Ovary (tissue), 3 donors: ENCODE results near the gene ASMTL.

Source experiments
- POLR2A ChIP-seq: fragments of 450-650 bp; IDR thresholded peaks from one replicate; pipeline ENCODE4 v1.6.1; 2017; ENCODE audit warnings: antibody characterized with exemption, mild to moderate bottlenecking, moderate library complexity
- TF ChIP-seq, protein P1 (sequence below), 3 donors: fragments of 450-650 bp in 2 of 3; fragments of 200-600 bp in 1 of 3; IDR thresholded peaks; one replicate each; pipeline versions ENCODE4 v1.5.1 to v1.8.0; 2016 to 2022; ENCODE audit warnings: antibody characterized with exemption in 3 of 3, mild to moderate bottlenecking in 1 of 3
- donor health status: DM: no; HTN: no; CAD: no.

DNA sequence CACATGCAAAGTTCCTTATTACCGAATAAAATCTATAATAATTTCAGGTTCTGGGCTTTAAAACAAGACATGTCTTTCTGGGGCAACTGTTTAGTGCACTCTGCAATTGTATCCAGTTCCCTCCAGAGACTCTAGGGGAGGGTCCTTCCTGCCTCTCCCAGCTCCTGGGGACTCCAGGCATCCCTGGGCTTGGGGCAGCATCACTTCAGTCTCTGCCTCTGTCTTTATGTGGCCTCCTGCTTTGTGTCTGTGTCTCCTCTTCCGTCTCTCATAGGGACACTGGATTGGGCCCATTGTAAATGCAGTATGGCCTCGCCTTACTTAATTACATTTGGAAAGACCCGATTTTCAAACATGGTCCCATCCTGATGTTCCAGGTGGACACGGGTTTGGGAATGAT, 10.9 kb upstream of the ASMTL start:
- no peak for TF ChIP-seq POLR2A
- TF ChIP-seq, protein P1, sequence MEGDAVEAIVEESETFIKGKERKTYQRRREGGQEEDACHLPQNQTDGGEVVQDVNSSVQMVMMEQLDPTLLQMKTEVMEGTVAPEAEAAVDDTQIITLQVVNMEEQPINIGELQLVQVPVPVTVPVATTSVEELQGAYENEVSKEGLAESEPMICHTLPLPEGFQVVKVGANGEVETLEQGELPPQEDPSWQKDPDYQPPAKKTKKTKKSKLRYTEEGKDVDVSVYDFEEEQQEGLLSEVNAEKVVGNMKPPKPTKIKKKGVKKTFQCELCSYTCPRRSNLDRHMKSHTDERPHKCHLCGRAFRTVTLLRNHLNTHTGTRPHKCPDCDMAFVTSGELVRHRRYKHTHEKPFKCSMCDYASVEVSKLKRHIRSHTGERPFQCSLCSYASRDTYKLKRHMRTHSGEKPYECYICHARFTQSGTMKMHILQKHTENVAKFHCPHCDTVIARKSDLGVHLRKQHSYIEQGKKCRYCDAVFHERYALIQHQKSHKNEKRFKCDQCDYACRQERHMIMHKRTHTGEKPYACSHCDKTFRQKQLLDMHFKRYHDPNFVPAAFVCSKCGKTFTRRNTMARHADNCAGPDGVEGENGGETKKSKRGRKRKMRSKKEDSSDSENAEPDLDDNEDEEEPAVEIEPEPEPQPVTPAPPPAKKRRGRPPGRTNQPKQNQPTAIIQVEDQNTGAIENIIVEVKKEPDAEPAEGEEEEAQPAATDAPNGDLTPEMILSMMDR (IDR thresholded peaks at IDR 0.05): no peak
